ENCODE data around the gene STMP1. TPM values are rescaled to one million over a fixed set of nuclear protein-coding genes. Genes with fewer than 3 reads are reported as not detected.
A peak's percentile ranks its signal among the peaks of the same experiment; 100 is the strongest.

Gene STMP1
- total and polyA plus RNA-seq, 4 donors = 23.0 to 33.1 (median 26.0) TPM

DNA sequence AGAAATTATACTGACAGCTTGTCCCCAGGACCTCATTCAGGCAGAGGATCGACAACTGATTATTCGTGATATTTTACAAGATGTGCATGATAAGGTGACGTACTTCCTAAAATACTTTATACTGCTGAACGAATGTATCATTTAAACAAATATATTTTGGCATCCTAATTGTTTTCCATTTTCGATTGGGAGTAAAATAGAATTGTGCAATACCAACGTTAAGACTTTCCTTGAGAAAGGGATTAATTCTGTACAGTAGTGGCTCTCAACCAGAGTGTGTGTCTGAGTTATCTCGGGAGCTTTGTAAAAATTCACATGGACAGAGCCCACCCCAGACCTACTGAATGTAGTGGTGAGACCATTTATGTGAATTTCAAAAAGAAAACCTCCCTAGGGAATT is 43.8 kb upstream of the STMP1 start:
- no peaks in the 10 kb centered on the region for H3K4me1 ChIP-seq (ENCODE audit: control insufficient read depth in 5 of 5, insufficient read depth in 5 of 5, low read length in 5 of 5)
- H3K27me3 ChIP-seq (ENCODE audit: control insufficient read depth in 3 of 3, insufficient read depth in 3 of 3, low read length in 2 of 3) = no peaks in the 10 kb centered on the region
- ATAC-seq (ENCODE audit: insufficient read depth, low FRiP score) = no peak
- H3K27ac ChIP-seq (ENCODE audit: low read depth in 1 of 2, low read length in 1 of 2) = no peak overlapping the region
- DNase-seq = no peak
- no peaks in the 10 kb centered on the region for H3K9me3 ChIP-seq (ENCODE audit: control insufficient read depth in 4 of 4, insufficient read depth in 3 of 4, low read length in 3 of 4)
- no peak overlapping the region for H3K4me3 ChIP-seq
- TF ChIP-seq, protein P1, sequence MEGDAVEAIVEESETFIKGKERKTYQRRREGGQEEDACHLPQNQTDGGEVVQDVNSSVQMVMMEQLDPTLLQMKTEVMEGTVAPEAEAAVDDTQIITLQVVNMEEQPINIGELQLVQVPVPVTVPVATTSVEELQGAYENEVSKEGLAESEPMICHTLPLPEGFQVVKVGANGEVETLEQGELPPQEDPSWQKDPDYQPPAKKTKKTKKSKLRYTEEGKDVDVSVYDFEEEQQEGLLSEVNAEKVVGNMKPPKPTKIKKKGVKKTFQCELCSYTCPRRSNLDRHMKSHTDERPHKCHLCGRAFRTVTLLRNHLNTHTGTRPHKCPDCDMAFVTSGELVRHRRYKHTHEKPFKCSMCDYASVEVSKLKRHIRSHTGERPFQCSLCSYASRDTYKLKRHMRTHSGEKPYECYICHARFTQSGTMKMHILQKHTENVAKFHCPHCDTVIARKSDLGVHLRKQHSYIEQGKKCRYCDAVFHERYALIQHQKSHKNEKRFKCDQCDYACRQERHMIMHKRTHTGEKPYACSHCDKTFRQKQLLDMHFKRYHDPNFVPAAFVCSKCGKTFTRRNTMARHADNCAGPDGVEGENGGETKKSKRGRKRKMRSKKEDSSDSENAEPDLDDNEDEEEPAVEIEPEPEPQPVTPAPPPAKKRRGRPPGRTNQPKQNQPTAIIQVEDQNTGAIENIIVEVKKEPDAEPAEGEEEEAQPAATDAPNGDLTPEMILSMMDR (IDR thresholded peaks at IDR 0.05; ENCODE audit: control extremely low read depth, extremely low read depth) = no peak
- H3K9ac ChIP-seq (ENCODE audit: insufficient read depth in 1 of 2, low read length in 2 of 2) = no peak overlapping the region
- WGBS, 2 donors = 82 to 86% methylated on average over 7 of the region's 7 CpGs
- H3K36me3 ChIP-seq (ENCODE audit: control insufficient read depth in 4 of 4, insufficient read depth in 4 of 4, low read length in 4 of 4) = peaks cover 12 to 29% (median 15%) of the 10 kb centered on the region in 4 donors

DNA sequence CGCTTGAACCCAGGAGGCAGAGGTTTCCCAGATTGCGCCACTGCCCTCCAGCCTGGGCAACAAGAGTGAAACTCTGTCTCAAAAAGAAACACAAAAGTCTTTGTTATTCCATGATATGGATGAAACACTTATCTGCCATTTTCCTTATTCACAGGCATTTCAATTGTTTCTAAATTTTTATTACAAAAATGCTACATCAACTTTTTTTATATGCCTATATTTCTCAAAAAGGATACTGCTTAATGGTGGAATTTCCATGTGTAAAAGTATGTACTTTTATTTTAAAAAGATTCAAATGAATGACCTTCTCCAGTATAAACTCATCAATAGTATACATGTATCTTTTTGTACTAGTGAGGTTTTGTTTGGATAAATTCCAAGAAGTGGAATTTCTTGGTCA is 41.9 kb upstream of the STMP1 start:
- H3K9me3 ChIP-seq (ENCODE audit: control insufficient read depth in 4 of 4, insufficient read depth in 3 of 4, low read length in 3 of 4) = no peaks in the 10 kb centered on the region

DNA sequence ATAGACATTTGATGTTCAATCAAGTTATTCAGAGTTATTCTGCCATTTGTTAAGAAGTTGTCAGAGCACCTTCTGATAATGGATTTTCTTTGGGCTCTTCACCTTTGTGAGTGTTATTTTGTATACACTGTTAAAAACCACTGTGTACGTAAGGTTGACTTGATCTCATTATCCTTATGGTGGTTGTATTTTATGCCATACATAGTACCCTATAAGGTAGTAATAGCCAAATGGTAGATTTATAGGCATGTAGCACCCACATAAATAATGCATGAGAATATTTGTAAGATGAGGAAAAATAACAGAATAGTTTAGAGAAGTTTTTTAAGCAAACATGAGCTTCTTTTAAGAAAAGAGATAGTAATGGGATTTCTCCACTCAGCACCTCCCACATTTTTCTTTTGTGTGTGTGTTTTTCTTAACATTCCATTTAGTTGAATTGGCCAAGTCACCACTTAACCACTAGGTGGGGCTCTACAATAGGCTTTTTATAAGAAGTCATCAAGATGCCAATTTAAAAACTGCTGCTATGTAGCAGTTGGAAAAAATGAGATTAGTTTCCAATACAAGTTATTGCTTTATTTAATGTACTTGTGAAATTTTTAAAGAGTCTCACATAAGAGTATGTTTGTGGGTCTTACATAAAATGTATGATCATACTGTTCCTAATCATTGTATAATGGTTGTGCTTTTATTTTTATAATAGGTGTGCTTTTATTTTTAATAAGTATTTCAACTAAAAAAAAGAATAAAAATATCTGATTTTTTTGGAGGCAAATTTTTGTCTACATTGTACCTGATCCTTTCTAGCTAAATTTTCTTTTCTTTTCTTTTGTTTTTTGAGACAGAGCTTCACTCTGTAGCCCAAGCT is 41.1 kb upstream of the STMP1 start:
- Histone ChIP-seq H3K27ac (ENCODE audit: low read depth in 1 of 2, low read length in 1 of 2) (no peak overlapping the region), H3K4me1 (ENCODE audit: control insufficient read depth in 5 of 5, insufficient read depth in 5 of 5, low read length in 5 of 5) (no peaks in the 10 kb centered on the region), H3K9ac (ENCODE audit: insufficient read depth in 1 of 2, low read length in 2 of 2) (no peak overlapping the region), H3K4me3 (no peak overlapping the region), H3K9me3 (ENCODE audit: control insufficient read depth in 4 of 4, insufficient read depth in 3 of 4, low read length in 3 of 4) (no peaks in the 10 kb centered on the region), H3K27me3 (ENCODE audit: control insufficient read depth in 3 of 3, insufficient read depth in 3 of 3, low read length in 2 of 3) (no peaks in the 10 kb centered on the region), H3K36me3 (ENCODE audit: control insufficient read depth in 4 of 4, insufficient read depth in 4 of 4, low read length in 4 of 4) (peaks cover 12 to 40% (median 17%) of the 10 kb centered on the region in 4 donors)
- DNase-seq (peak; percentile 57 to 87 (median 86)), ATAC-seq (ENCODE audit: insufficient read depth, low FRiP score) (peak; percentile 72)
- 64 to 90% methylated on average over 1 of the region's 1 CpG for WGBS, 2 donors
- TF ChIP-seq, protein P1 (IDR thresholded peaks at IDR 0.05; ENCODE audit: control extremely low read depth, extremely low read depth) = peak; percentile 65

More for the DNA sequence above, 41.9 kb upstream of the STMP1 start:
- WGBS, 2 donors = 97 to 98% methylated on average over 2 of the region's 2 CpGs
- H3K27ac ChIP-seq (ENCODE audit: low read depth in 1 of 2, low read length in 1 of 2) = no peak overlapping the region
- H3K36me3 ChIP-seq (ENCODE audit: control insufficient read depth in 4 of 4, insufficient read depth in 4 of 4, low read length in 4 of 4) = peaks cover 12 to 35% (median 15%) of the 10 kb centered on the region in 4 donors
- H3K9ac ChIP-seq (ENCODE audit: insufficient read depth in 1 of 2, low read length in 2 of 2) = no peak overlapping the region
- H3K4me1 ChIP-seq (ENCODE audit: control insufficient read depth in 5 of 5, insufficient read depth in 5 of 5, low read length in 5 of 5) = no peaks in the 10 kb centered on the region
- TF ChIP-seq, protein P1 (IDR thresholded peaks at IDR 0.05; ENCODE audit: control extremely low read depth, extremely low read depth) = no peak
- no peaks in the 10 kb centered on the region for H3K27me3 ChIP-seq (ENCODE audit: control insufficient read depth in 3 of 3, insufficient read depth in 3 of 3, low read length in 2 of 3)
- ATAC-seq (ENCODE audit: insufficient read depth, low FRiP score) (no peak), DNase-seq (no peak)
- no peak overlapping the region for H3K4me3 ChIP-seq
